Pancreas (tissue), 10 donors: ENCODE data around the gene PARP3. TPM values are rescaled to one million over a fixed set of nuclear protein-coding genes. Genes with fewer than 3 reads are reported as not detected.

Source experiments
- ATAC-seq, 4 donors: fragments of 200-7000 bp; cut with Tn5 transposase; one replicate each; pipeline versions ENCODE4 v1.8.0 to v1.9.1; 2020; ENCODE audit warnings: mild to moderate bottlenecking in 4 of 4, moderate library complexity in 4 of 4
- DNase-seq, 6 donors: peaks; one replicate each; pipeline ENCODE4 v3.0.0-alpha.2; 2020
- FAIRE-seq: peaks from 2 replicates; lab custom pipeline; 2012; peaks lifted over from hg19 to GRCh38; lab: Jason Lieb, UNC
- H3K27ac ChIP-seq, 4 donors: fragments of 200-600 bp; sonication (generic); 1 replicate in 3 of 4; 2 replicates in 1 of 4; pipeline versions ENCODE4 v1.5.0 to v1.8.0; 2020
- H3K27me3 ChIP-seq, 4 donors: fragments of 200-600 bp; one replicate each; pipeline ENCODE4 v1.8.0; 2021
- H3K36me3 ChIP-seq, 3 donors: fragments of 200-600 bp; sonication (generic) in 1 of 3; one replicate each; pipeline versions ENCODE4 v1.5.0 to v1.8.0; 2020 to 2021
- H3K4me1 ChIP-seq, 3 donors: fragments of 200-600 bp; one replicate each; pipeline ENCODE4 v1.8.0; 2021
- H3K4me3 ChIP-seq, 4 donors: fragments of 200-600 bp; sonication (generic) in 2 of 4; one replicate each; pipeline versions ENCODE4 v1.5.0 to v1.8.0; 2020 to 2021
- H3K9me3 ChIP-seq, 4 donors: fragments of 200-600 bp; one replicate each; pipeline ENCODE4 v1.8.0; 2021
- WGBS, 2 donors: extraction: QIAGEN DNeasy Blood & Tissue Kit; methylation state at CpG; one replicate each; pipeline ENCODE4 v1.1.7; 2013; 5-methylcytosine and 5-hydroxymethylcytosine counted together
- intact Hi-C, 3 donors: fragments of 100-400 bp; cut with DNase I; formaldehyde crosslinking; loops; one replicate each; pipeline versions ENCODE4 v1.11.1 to v1.14.2; 2022
- polyA plus RNA-seq, 2 donors: library from polyadenylated mRNA; stranded (reverse); fragments of 200-250 nt; gene quantifications; one replicate each; pipeline ENCODE4 v1.2.3, GENCODE V29; 2013
- total RNA-seq, 6 donors: library from RNA; stranded (reverse); fragmentation: NEBNext Ultra II Directional in 4 of 6; extraction: Animal tissue kit (Norgen Biotek cat#: 25700) in 4 of 6; gene quantifications; one replicate each; pipeline versions ENCODE4 v1.2.1 to v1.2.4, GENCODE V29; 2021 to 2023
- TF ChIP-seq, protein P1 (sequence below), 4 donors: fragments of 200-600 bp; sonication (generic) in 3 of 4; IDR thresholded peaks; one replicate each; pipeline versions ENCODE4 v1.5.0 to v1.8.0; 2021; ENCODE audit warnings: antibody characterized with exemption in 4 of 4
- donor health status: healthy with polysubstance abuse.
- donor health status: DM: no; HTN: no; CAD: no; lungs with moderate emphysema.
- donor health status: DM: no; HTN: no; CAD: no.
- donor health status: control.
- donor health status: control.
- donor health status: Bipolar disorder and iron deficiency.
- donor health status: DM: yes; HTN: yes; CAD: no.
- donor health status: DM: no; HTN: no; CAD: no.
- donor health status: DM: no; HTN: no; CAD: no.
- donor health status: DM: yes; HTN: yes; CAD: no.

Gene PARP3
- total and polyA plus RNA-seq, 8 donors, result 2.1 to 8.3 (median 5.2) TPM

GRCh38 chr3:51937611-51938450 is 4.3 kb upstream of the PARP3 start:
- no peaks in the 10 kb centered on the region for H3K27me3 ChIP-seq
- intact Hi-C loops, result no loop called here
- peak in 1 of 6 donors; percentile 60 for DNase-seq

DNA sequence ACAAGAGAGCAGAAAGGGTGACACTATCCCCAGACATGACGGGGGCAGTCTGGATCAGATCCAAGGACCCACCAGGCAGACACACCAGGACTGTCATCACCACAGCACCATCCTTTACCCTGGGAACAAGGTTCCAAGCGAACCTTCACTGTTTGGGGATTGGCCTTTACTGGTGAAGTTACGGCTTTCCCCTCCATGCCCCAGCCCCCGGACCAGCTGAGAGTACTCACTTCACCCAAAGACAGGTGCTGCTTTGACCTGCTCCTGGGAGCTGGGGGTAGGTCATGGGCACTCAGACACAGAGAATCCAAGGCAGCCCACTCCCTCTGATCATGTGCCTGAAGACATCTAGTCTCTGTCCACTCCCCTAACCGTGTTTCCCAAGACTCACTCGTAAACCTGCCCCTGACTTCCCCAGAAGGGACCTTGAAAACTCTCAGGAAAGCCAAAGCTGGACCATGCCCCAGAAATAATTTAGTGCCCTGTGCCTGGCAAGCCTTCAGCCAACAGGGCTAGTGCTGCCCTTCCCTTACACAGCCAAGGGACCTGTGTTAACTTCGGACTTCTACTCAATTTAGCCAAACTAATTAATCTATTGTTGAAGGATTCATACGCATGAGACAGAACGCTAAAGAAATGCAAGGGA is 3.3 kb upstream of the PARP3 start:
- H3K36me3 ChIP-seq, result peaks cover 0 to 32% (median 11%) of the 10 kb centered on the region in 3 donors

More at GRCh38 chr3:51937611-51938450, 4.3 kb upstream of the PARP3 start:
- WGBS, 2 donors, result 87 to 95% methylated on average over 13 of the region's 13 CpGs
- no peak for FAIRE-seq
- H3K4me3 ChIP-seq, result no peak overlapping the region
- H3K9me3 ChIP-seq, result no peaks in the 10 kb centered on the region
- TF ChIP-seq, protein P1, sequence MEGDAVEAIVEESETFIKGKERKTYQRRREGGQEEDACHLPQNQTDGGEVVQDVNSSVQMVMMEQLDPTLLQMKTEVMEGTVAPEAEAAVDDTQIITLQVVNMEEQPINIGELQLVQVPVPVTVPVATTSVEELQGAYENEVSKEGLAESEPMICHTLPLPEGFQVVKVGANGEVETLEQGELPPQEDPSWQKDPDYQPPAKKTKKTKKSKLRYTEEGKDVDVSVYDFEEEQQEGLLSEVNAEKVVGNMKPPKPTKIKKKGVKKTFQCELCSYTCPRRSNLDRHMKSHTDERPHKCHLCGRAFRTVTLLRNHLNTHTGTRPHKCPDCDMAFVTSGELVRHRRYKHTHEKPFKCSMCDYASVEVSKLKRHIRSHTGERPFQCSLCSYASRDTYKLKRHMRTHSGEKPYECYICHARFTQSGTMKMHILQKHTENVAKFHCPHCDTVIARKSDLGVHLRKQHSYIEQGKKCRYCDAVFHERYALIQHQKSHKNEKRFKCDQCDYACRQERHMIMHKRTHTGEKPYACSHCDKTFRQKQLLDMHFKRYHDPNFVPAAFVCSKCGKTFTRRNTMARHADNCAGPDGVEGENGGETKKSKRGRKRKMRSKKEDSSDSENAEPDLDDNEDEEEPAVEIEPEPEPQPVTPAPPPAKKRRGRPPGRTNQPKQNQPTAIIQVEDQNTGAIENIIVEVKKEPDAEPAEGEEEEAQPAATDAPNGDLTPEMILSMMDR (IDR thresholded peaks at IDR 0.05), result no peak
- peaks cover 0 to 42% (median 11%) of the 10 kb centered on the region in 3 donors for H3K36me3 ChIP-seq
- no peak overlapping the region for H3K27ac ChIP-seq
- no peak for ATAC-seq
- peaks cover 0 to 18% (median 5%) of the 10 kb centered on the region in 3 donors for H3K4me1 ChIP-seq

GRCh38 chr3:51940648-51941462 is 1.3 kb upstream of the PARP3 start:
- ATAC-seq, result no peak
- Histone ChIP-seq H3K36me3 (peaks cover 0 to 14% (median 5%) of the 10 kb centered on the region in 3 donors), H3K27ac (no peak overlapping the region), H3K9me3 (no peaks in the 10 kb centered on the region), H3K4me1 (peaks cover 0 to 18% (median 5%) of the 10 kb centered on the region in 3 donors), H3K4me3 (peak overlapping the region; percentile 52 to 94 (median 64)), H3K27me3 (no peaks in the 10 kb centered on the region)
- DNase-seq, result no peak
- TF ChIP-seq, protein P1 (IDR thresholded peaks at IDR 0.05), result no peak
- 33 to 34% methylated on average over 13 of the region's 13 CpGs for WGBS, 2 donors
- intact Hi-C loops, result loop anchor here in 1 of 3 donors (10.0 kb wide), 1 partner anchor 184 kb away; no protein-coding TSS in a partner anchor
- FAIRE-seq, result no peak

More for the DNA sequence above, 3.3 kb upstream of the PARP3 start:
- intact Hi-C loops, result no loop called here
- H3K4me1 ChIP-seq, result peaks cover 0 to 18% (median 5%) of the 10 kb centered on the region in 3 donors
- FAIRE-seq, result no peak
- ATAC-seq, result no peak
- no peaks in the 10 kb centered on the region for H3K27me3 ChIP-seq
- no peak overlapping the region for H3K27ac ChIP-seq
- H3K4me3 ChIP-seq, result no peak overlapping the region
- 80 to 82% methylated on average over 9 of the region's 9 CpGs for WGBS, 2 donors
- no peaks in the 10 kb centered on the region for H3K9me3 ChIP-seq
- peak in 1 of 6 donors; percentile 20 for DNase-seq
- TF ChIP-seq, protein P1 (IDR thresholded peaks at IDR 0.05), result no peak

GRCh38 chr3:51941463-51941797 is 733 bp upstream of the PARP3 start:
- DNase-seq, result no peak
- no peak for FAIRE-seq
- Histone ChIP-seq H3K36me3 (peaks cover 0 to 8% (median 5%) of the 10 kb centered on the region in 3 donors), H3K27ac (peak overlapping the region in 1 of 4 donors; percentile 27), H3K4me3 (peak overlapping the region; percentile 52 to 94 (median 64)), H3K27me3 (no peaks in the 10 kb centered on the region), H3K9me3 (no peaks in the 10 kb centered on the region), H3K4me1 (peaks cover 0 to 18% (median 5%) of the 10 kb centered on the region in 3 donors)
- ATAC-seq, result no peak
- intact Hi-C loops, result loop anchor here in 1 of 3 donors (10.0 kb wide), 1 partner anchor 183 kb away; no protein-coding TSS in a partner anchor
- WGBS, 2 donors, result 0 to 1% methylated on average over 16 to 20 of the region's 20 CpGs
- TF ChIP-seq, protein P1 (IDR thresholded peaks at IDR 0.05), result no peak
